GM12873 (cell line): Measurements from ENCODE around the gene B9D1.

Source experiments
- TF ChIP-seq, protein P1 (sequence below): IDR thresholded peaks from 2 replicates; pipeline ENCODE4 v1.5.1; 2012; ENCODE audit warnings: low read depth, mild to moderate bottlenecking, moderate library complexity, low read length, control low read depth; ENCODE audit not compliant: insufficient read depth; ENCODE audit errors: missing control alignments

B9D1 gene

DNA sequence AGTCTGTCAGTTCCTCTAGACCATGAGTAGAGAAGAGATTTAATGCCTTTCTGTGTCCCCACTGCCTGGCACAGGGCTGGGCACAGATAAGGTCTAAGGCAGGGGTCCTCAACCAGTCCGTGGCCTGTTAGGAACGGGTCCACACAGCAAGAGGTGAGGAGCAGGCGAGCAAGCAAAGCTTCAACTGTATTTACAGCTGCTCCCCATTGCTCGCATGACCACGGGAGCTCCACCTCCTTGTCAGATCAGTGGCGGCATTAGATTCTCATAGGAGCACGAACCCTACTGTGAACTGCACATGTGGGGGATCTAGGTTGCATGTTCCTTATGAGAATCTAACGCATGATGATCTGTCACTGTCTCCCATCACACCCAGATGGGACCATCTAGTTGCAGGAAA lies 1.8 kb downstream of the B9D1 start:
- TF ChIP-seq, protein P1, sequence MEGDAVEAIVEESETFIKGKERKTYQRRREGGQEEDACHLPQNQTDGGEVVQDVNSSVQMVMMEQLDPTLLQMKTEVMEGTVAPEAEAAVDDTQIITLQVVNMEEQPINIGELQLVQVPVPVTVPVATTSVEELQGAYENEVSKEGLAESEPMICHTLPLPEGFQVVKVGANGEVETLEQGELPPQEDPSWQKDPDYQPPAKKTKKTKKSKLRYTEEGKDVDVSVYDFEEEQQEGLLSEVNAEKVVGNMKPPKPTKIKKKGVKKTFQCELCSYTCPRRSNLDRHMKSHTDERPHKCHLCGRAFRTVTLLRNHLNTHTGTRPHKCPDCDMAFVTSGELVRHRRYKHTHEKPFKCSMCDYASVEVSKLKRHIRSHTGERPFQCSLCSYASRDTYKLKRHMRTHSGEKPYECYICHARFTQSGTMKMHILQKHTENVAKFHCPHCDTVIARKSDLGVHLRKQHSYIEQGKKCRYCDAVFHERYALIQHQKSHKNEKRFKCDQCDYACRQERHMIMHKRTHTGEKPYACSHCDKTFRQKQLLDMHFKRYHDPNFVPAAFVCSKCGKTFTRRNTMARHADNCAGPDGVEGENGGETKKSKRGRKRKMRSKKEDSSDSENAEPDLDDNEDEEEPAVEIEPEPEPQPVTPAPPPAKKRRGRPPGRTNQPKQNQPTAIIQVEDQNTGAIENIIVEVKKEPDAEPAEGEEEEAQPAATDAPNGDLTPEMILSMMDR, result no peak

DNA sequence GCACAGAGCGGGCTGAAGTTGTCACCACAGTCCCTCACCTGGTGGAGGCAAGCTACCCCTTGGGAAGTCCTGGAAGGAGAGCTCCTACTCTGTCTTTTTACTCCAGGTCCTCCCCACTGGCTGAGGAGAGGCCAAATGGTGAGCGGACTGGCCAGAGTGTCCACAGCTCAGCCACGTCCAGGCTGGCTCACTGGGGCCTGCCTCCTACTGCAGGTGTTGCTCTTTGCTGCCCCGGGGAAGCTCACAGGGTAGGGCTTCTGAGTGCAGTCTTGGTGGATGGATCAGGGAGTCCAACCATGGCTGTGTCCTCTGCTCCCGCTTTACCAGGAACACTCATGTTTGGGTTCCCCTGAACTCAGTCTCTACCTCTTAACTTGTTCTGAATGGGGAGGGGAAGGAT lies 2.7 kb downstream of the B9D1 start:
- TF ChIP-seq, protein P1, result no peak

DNA sequence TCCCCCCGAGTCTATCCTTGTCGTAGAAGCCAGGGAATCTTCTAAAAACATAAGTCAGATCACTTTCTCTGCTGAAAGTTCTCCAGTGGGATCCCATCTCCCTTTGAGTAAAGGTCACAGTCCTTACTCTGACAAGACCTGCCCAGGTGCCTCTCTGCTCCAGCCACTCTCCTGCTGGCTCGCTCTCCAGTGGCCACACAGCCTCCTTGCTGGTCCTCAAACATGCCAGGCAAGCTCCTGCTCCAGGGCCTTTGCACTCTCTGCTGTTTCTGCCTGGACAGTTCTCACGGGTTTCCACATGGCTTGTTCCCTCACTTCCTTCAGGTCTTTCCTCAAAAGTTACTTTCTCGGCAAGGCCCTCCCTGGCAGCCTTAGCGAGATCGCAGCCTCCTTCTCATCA lies 3.4 kb downstream of the B9D1 start:
- TF ChIP-seq, protein P1, result no peak

DNA sequence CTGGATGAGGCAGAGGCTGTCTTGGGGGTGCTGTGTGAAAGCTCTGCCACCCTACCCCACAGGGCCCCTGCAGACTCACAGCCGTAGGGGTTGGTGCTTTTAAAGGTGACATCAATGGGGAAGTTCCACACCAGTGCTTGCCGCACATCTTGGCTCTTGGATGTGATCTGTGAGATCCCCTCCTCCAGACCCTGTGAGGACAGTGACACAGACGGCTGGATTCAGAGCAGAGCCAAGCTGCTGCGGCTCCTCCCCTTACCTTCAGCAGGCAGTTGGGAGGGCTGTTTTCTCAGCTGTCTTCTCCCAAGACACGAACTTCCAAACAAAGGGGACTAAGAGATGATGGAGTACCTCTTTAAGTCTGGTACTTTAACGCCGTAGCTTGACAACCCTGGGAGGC lies 4.8 kb downstream of the B9D1 start:
- TF ChIP-seq, protein P1, result no peak

DNA sequence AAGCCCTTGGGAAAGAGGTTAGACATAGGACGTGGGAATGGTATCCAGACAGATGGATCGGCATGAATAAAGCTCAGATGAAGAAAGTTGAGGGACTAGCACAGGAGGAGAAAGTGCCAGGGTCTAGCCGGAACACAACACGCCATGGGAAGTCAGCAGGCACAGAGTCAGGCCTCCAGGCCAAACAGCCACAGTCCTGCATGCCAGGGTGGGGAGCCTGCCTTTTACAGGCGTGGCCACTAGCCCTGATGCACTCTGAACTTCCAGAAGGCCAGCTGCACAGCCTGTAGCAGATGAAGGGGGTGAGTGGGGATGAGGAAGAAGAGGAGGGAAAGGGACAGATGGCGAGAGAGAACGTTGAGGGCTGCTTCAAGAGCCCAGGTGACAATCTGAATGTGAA lies 5.2 kb downstream of the B9D1 start:
- TF ChIP-seq, protein P1, result no peak

DNA sequence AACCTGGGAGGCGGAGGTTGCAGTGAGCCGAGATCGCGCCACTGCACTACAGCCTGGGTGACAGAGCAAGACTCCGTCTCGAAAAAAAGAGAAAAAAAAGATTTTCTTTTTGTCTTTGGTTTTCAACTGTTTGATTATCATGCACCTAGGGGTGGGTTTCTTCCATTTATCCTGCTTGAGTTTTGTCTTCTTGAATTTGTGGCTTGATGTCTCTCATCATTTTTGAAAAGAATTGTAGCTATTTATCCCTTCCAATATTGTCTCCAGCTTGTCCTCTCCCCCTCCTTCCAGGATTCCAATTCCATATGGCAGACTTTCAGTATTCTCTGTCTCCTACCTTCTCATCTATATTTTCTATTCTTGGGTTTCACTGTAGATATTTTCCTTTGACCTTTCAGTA lies 7.8 kb downstream of the B9D1 start:
- TF ChIP-seq, protein P1, result no peak

DNA sequence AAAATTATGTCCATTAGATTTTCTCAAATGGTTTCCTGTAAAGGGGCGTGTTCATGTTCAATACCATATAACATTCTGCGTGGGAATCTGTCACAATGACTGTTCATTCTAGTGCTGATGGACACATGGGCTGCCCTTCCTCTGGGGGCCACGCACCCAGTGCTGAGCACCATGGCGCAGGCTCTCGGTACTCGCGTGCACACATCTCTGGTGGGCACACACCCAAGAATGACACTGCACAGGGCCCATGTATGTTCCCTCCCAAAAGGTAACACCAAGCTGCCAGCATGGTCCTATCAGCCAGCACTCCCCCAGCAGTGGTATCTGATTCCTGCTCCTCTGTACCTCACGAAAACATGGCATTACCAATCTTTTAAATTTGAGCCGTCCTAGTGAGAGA lies 13.7 kb downstream of the B9D1 start:
- TF ChIP-seq, protein P1, result no peak
